ENCODE measurements around the gene ARFGAP1.

DNA sequence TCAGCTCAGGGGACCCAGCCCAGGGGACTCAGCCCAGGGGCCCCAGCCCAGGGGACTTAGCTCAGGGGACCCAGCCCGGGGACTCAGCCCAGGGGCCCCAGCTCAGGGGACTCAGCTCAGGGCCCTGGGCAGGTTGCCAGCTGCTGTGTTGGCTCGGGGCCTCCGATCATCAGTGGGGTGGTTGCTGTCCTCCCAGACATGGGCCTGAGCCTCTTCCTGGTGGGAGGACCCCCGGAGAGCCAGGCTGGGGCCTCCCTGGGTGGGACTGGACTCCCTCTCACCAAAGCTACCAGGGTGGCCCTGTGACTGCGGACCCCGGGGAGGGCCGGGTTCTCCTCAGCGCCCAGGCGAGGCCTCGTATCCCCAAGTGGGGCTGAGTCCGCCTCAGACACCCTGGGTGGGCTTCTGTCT lies 24.8 kb downstream of the ARFGAP1 start:
- TF ChIP-seq, protein P1, sequence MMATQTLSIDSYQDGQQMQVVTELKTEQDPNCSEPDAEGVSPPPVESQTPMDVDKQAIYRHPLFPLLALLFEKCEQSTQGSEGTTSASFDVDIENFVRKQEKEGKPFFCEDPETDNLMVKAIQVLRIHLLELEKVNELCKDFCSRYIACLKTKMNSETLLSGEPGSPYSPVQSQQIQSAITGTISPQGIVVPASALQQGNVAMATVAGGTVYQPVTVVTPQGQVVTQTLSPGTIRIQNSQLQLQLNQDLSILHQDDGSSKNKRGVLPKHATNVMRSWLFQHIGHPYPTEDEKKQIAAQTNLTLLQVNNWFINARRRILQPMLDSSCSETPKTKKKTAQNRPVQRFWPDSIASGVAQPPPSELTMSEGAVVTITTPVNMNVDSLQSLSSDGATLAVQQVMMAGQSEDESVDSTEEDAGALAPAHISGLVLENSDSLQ (IDR thresholded peaks at IDR 0.05) = no peak
- TF ChIP-seq SUZ12 (IDR thresholded peaks at IDR 0.05) (no peak), SP1 (IDR thresholded peaks at IDR 0.05) (no peak), FOXA1 (IDR thresholded peaks at IDR 0.05) (no peak), FOXM1 (IDR thresholded peaks at IDR 0.05; ENCODE audit: borderline replicate concordance) (no peak), ELF4 (IDR thresholded peaks at IDR 0.05) (no peak), BHLHE40 (IDR thresholded peaks at IDR 0.05; ENCODE audit: borderline replicate concordance) (no peak), ZNF384 (IDR thresholded peaks at IDR 0.05) (no peak), FOXK2 (IDR thresholded peaks at IDR 0.05) (no peak), TARDBP (IDR thresholded peaks at IDR 0.05) (no peak), NFRKB (IDR thresholded peaks at IDR 0.05) (no peak), HDGF (IDR thresholded peaks at IDR 0.05; ENCODE audit: borderline replicate concordance) (no peak)
